ENCODE measurements around the gene RYK. TPM values are rescaled to one million over a fixed set of nuclear protein-coding genes. Genes with fewer than 3 reads are reported as not detected.
"Not testable (repeated sequence)": the region's sequence is repeated elsewhere in the genome, so short reads cannot be mapped to it uniquely, and the experiment has no call there.

Gene RYK
- total RNA-seq, 2 experiments from 2014 or later = 7.8 to 9.7 TPM

DNA sequence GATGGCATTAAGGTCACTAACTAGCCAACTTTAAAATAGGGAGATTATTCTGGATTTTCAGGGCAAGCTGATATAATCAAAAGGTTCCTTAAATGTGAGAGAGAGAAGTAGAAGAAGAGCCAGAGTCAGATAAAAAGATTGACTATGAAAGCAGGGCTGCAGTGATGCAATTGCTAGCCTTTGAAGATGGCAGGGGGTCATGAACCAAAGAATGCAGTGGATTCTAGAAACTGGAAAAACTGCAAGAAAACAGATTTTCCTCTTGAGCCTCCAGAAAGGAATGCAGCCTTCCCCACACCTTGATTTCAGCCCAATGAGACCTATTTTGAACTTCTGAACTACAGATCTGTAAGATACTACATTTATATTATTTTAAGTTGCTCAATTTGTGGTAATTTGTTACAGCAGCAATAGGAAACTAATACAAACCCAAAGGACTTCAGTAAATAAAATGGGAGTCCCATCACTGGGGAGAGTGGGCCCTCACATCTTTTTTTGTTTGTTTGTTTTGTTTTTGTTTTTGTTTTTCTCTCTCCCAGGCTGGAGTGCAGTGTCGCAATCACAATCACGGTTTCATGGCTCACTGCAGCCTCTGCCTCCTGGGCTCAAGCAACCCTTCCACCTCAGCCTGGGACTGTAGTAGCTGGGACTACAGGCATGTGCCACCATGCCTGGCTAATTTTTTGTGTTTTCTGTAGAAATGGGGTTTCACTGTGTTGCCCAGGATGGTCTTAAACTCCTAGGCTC, 31.4 kb upstream of the RYK start:
- H3K36me3 Mint-ChIP-seq (ENCODE audit: low read depth) = no peaks in the 10 kb centered on the region
- no peaks in the 10 kb centered on the region for H3K9me3 Mint-ChIP-seq
- peaks cover 61% of the 10 kb centered on the region for H3K27me3 Mint-ChIP-seq
- H3K4me3 Mint-ChIP-seq = no peak overlapping the region
- DNase-seq = no peak
- H3K27ac Mint-ChIP-seq = no peak overlapping the region
- ChIA-PET POLR2A (no interaction called here), CTCF (no interaction called here)
- no peaks in the 10 kb centered on the region for H3K4me1 Mint-ChIP-seq

DNA sequence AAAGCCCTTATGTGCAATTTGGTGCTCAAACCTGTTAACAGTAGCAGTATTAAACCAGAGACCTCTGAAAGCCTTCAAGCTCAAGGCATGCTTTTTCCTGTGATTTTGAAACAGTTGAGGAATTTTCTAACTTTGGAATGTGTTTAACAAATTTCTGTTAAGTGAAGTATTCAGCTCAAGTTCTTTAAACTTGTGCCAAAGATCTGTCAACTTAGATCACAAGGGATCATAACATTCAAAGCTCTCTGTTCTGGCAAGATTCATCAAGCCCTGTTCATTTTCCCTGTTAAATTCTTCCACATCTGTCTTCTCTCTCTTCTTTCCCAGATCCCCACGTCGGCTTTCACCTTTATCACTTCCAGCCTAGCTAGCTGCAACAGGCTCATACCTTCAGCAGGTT, 28.8 kb upstream of the RYK start:
- H3K9me3 Mint-ChIP-seq = peaks cover under 1% of the 10 kb centered on the region
- POLR2A ChIA-PET = no interaction called here
- CTCF ChIA-PET = no interaction called here
- no peaks in the 10 kb centered on the region for H3K36me3 Mint-ChIP-seq (ENCODE audit: low read depth)
- no peaks in the 10 kb centered on the region for H3K4me1 Mint-ChIP-seq
- H3K27ac Mint-ChIP-seq = no peak overlapping the region
- DNase-seq = no peak
- peaks cover 66% of the 10 kb centered on the region for H3K27me3 Mint-ChIP-seq
- H3K4me3 Mint-ChIP-seq = no peak overlapping the region

DNA sequence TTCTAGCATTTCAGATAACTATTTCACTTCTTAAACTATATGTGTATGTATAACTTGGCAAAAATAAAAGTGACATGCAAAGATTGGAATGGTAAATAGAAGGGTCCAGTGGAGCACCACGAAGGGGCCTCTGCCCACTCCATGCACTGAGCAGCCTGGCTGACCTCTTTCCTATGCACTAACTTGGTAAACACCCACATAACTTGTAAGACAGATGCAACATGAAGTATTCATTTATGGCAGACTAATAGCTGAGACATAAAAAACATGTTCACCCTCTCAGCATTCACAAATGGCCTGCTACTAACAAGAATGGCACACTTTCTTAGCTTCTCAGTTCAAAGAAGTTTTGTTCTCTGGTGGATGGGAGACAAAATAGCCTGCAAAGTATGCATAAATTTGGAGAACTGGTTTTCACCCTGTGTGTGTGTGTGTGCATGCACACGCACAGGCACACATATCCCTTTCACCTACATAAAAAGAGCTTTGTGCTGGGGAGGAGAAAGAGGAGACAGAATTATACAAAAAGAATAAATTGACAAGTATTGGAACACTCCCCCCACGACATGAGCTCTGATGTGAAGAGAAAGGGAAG, 26.5 kb upstream of the RYK start:
- no peak for DNase-seq
- Mint-ChIP-seq H3K4me1 (no peaks in the 10 kb centered on the region), H3K27ac (no peak overlapping the region), H3K36me3 (ENCODE audit: low read depth) (no peaks in the 10 kb centered on the region), H3K9me3 (peaks cover 3% of the 10 kb centered on the region), H3K27me3 (peaks cover 78% of the 10 kb centered on the region), H3K4me3 (no peak overlapping the region)
- ChIA-PET POLR2A (interaction anchor here (0.6 kb wide), 1 partner anchor 923 kb away, joined by 4 read pairs; no protein-coding TSS in a partner anchor), CTCF (interaction anchor here (0.9 kb wide), 1 partner anchor 9 kb away, joined by 3 read pairs; no protein-coding TSS in a partner anchor)

DNA sequence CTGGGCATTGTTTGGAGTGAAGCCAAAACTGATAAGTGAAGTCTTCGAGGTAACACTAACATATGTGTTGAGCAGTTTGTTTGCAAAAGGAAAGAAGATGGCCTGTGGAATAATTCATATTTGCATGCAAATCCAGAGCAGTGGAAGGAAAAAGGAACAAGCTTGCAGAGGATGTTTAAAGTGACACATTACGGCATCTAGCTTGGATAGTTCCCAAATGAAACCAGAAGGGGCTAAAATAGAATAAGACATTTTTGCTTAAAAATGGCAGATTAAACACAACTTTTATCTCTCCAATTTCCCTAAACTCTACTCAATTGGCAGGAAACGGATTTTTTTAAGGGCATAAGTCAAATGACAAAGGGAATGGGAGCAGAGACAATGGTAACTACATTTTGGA, 25.4 kb upstream of the RYK start:
- POLR2A ChIA-PET = no interaction called here
- CTCF ChIA-PET = interaction anchor here (0.7 to 0.9 kb wide), 2 partner anchors 10 to 19 kb away, joined by 3 read pairs; no protein-coding TSS in a partner anchor
- no peak for DNase-seq
- peaks cover 3% of the 10 kb centered on the region for H3K9me3 Mint-ChIP-seq
- no peak overlapping the region for H3K4me3 Mint-ChIP-seq
- H3K36me3 Mint-ChIP-seq (ENCODE audit: low read depth) = no peaks in the 10 kb centered on the region
- no peaks in the 10 kb centered on the region for H3K4me1 Mint-ChIP-seq
- peaks cover 76% of the 10 kb centered on the region for H3K27me3 Mint-ChIP-seq
- H3K27ac Mint-ChIP-seq = no peak overlapping the region

DNA sequence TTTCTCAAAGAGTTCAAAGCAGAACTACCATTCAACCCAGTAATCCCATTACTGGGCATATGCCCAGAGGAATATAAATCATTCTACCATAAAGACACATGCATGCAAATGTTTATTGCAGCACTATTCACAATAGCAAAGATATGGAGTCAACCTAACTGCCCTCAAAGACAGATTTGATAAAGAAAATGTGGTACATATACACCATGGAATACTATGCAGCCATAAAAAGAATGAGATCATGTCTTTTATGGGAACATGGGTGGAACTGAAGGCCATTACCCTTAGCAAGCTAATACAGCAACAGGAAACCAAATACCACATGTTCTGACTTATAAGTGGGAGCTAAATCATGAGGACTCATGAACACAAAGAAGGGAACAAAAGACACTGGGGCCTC, 24.5 kb upstream of the RYK start:
- H3K4me1 Mint-ChIP-seq; H3K9me3 Mint-ChIP-seq; POLR2A ChIA-PET; H3K27ac Mint-ChIP-seq; H3K4me3 Mint-ChIP-seq; DNase-seq; H3K36me3 Mint-ChIP-seq (ENCODE audit: low read depth): not testable (repeated sequence)
- CTCF ChIA-PET = interaction anchor here (1.5 kb wide), 1 partner anchor 32 kb away, joined by 4 read pairs; no protein-coding TSS in a partner anchor
- peaks cover 72% of the 10 kb centered on the region for H3K27me3 Mint-ChIP-seq

DNA sequence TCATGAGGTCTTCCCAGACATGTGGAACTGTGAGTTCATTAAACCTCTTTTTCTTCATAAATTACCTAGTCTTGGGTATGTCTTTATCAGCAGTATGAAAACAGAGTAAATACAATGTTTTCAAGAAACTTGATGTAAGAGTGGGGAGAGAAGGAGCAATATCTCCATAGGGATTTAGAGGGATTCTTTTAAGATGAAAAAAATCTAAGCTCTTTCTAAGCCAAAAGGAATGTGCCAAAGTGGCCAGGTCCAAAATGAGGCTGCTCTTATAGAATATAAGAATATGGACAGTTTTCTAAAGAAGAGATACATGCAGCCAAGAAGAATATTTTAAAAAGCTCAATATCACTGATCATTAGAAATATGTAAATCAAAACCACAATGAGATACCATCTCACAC, 23.9 kb upstream of the RYK start:
- Mint-ChIP-seq H3K9me3 (peaks cover 3% of the 10 kb centered on the region), H3K36me3 (ENCODE audit: low read depth) (no peaks in the 10 kb centered on the region), H3K27ac (no peak overlapping the region), H3K27me3 (peaks cover 69% of the 10 kb centered on the region), H3K4me1 (no peaks in the 10 kb centered on the region), H3K4me3 (no peak overlapping the region)
- no peak for DNase-seq
- POLR2A ChIA-PET = no interaction called here
- CTCF ChIA-PET = interaction anchor here (1.3 to 1.5 kb wide), 2 partner anchors 10 to 32 kb away, joined by 3 to 4 read pairs; no protein-coding TSS in a partner anchor

DNA sequence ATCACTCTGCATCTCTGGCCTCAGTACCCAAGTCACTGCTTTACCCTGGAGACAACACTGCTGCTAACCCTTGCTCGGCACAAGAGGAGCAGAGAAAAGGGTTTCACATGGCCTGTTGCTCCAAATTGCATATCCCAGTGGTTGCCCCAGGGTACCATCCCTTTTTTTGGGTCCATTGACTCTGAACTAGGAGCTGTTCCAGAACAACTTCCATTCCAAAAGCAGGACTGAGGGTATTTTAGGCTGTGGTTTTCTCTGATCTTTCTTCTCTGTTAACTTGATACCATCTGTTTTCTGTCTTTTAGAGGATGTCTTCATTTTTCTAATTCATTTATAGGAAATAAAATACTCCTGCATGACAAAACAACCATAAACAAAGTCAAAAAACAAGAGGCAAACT, 17.3 kb upstream of the RYK start:
- H3K4me1 Mint-ChIP-seq = no peaks in the 10 kb centered on the region
- no peak for DNase-seq
- POLR2A ChIA-PET = no interaction called here
- CTCF ChIA-PET = no interaction called here
- no peak overlapping the region for H3K4me3 Mint-ChIP-seq
- H3K9me3 Mint-ChIP-seq = no peaks in the 10 kb centered on the region
- H3K36me3 Mint-ChIP-seq (ENCODE audit: low read depth) = no peaks in the 10 kb centered on the region
- H3K27me3 Mint-ChIP-seq = peaks cover 53% of the 10 kb centered on the region
- no peak overlapping the region for H3K27ac Mint-ChIP-seq

DNA sequence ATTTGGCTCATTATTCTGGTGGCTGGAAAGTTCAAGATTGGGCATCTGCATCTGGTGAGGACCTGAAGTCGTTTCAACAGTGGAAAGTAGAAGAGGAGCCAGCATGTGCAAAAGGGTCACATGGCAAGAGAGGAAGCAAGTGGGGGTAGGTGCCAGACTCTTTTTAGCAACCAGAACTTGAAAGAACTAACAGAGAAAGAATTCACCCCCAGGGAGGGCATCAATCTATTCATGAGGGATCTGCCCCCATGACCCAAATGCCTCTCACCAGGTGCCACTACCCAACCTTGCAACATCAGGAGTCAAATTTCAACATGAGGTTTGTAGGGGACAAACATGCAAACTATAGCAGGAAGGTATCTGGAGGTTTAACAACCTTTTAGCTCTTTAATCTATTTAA, 10.3 kb upstream of the RYK start:
- POLR2A ChIA-PET = no interaction called here
- no peaks in the 10 kb centered on the region for H3K36me3 Mint-ChIP-seq (ENCODE audit: low read depth)

DNA sequence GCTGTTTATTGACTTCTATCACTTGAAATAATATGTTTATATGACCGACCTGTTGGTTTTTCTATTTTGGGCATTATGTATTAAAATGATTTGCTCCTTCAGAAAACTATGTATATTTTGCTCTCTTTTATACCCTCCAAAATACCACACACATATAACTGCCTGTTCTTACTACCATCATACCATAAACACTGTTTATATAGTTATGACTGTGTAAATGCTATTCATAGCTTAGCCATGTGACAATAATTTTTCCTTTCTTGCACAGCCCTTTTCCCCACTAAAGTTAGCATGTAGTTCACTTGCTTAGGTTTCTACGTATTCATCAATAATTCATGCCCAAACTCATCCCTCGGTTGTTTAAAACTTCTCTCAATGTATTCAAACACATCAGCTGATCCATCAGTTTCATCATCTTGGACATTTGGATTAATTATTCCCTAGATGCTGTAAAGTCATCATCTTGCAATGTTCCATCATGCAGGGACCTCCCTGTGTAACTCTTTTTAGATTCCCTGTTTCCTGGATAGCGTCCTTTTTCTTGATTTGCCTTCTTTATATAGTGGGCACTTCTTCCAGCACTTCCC, 8.2 kb upstream of the RYK start:
- no peak for DNase-seq
- ChIA-PET POLR2A (no interaction called here), CTCF (interaction anchor here (1.1 kb wide), 1 partner anchor 73 kb away, joined by 3 read pairs; no protein-coding TSS in a partner anchor)
- H3K4me3 Mint-ChIP-seq = no peak overlapping the region
- peaks cover 2% of the 10 kb centered on the region for H3K4me1 Mint-ChIP-seq
- H3K9me3 Mint-ChIP-seq = peaks cover 3% of the 10 kb centered on the region
- no peak overlapping the region for H3K27ac Mint-ChIP-seq
- H3K27me3 Mint-ChIP-seq = peaks cover 55% of the 10 kb centered on the region
- no peaks in the 10 kb centered on the region for H3K36me3 Mint-ChIP-seq (ENCODE audit: low read depth)

More for the DNA sequence above, 10.3 kb upstream of the RYK start:
- no peak for DNase-seq
- CTCF ChIA-PET = no interaction called here
- Mint-ChIP-seq H3K9me3 (peaks cover 3% of the 10 kb centered on the region), H3K27me3 (peaks cover 54% of the 10 kb centered on the region), H3K27ac (no peak overlapping the region), H3K4me3 (no peak overlapping the region), H3K4me1 (no peaks in the 10 kb centered on the region)

DNA sequence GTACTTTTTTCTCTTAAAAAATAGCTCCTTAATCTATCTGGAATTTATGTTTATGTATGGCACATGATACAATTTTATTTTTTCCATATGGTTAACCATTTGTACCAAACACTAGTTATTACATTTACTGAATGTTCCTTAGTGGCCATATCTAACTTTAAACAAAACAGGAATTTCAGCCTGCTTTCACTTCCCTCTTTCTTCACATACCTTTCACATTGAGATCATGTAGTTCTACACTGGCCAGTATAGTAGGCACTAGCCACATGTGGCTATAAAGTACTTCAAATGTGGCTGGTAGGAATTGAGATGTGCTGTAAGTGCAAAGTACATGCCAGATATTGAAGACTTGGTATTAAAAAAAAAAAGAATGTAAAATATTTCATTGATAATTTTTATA, 4.7 kb upstream of the RYK start:
- ChIA-PET CTCF (no interaction called here), POLR2A (no interaction called here)
- DNase-seq = no peak
- Mint-ChIP-seq H3K27me3 (peaks cover 42% of the 10 kb centered on the region), H3K36me3 (ENCODE audit: low read depth) (no peaks in the 10 kb centered on the region), H3K4me1 (peaks cover 11% of the 10 kb centered on the region), H3K27ac (no peak overlapping the region), H3K4me3 (no peak overlapping the region), H3K9me3 (no peaks in the 10 kb centered on the region)

DNA sequence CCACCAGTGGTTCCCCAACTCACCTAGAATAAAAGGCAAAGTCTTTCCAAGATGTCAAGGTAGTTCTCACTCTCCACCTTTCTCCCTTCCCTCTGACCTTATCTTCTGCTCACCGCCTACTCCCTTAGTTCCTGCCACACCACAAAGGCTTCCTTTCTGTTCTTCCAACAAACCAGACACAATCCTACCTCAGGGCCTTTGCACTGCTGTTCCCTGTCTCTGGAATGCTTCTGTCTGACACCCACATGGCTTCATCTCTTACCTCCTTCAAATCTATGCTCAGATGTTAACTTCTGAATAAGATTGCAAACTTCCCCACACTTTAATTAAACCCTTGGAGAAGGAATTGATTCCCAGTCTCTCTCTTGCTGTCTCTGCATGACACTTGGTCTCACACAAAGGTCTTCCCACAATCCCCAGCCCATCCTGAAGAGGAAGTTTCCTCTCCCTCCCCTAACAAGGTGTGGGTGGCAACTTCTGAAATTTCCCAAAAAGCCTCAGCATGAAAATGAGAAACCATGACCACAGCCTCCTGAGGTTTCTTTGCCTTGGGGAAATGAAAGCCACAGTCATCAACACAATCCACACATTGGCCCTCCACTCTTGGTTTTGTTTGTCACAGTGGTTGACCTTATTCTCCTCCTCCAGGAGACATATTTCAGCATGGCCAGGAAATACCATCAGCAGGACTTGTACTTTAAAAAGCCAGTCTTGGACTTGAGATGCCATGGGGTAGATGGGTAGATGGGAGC, 3.0 kb upstream of the RYK start:
- peaks cover 23% of the 10 kb centered on the region for H3K4me1 Mint-ChIP-seq
- ChIA-PET CTCF (interaction anchor here (0.6 kb wide), 1 partner anchor 13 kb away, joined by 3 read pairs; no protein-coding TSS in a partner anchor), POLR2A (no interaction called here)
- no peak overlapping the region for H3K27ac Mint-ChIP-seq
- H3K36me3 Mint-ChIP-seq (ENCODE audit: low read depth) = peaks cover 2% of the 10 kb centered on the region
- H3K9me3 Mint-ChIP-seq = no peaks in the 10 kb centered on the region
- no peak overlapping the region for H3K4me3 Mint-ChIP-seq
- peaks cover 39% of the 10 kb centered on the region for H3K27me3 Mint-ChIP-seq
- DNase-seq = no peak

DNA sequence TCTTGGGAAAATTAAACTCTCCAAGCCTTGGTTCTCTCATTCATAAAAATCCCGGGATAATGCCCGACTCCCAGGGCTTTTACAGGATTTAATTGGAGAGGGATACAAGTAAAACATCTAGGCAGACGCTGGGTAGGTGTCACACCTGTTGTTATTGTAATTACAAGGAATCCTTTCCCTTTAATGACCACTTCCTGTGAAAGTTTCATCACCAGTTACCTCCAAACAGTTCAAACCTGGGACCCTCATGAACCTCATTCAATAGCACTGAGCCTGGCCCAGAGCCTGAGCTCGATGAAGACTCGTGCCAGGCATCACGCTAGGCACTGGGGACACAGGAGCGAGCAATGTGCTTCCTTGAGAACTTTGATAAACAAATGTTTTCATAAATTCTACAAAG, 2.1 kb upstream of the RYK start:
- no peak overlapping the region for H3K27ac Mint-ChIP-seq
- H3K4me3 Mint-ChIP-seq = no peak overlapping the region
- H3K4me1 Mint-ChIP-seq = peaks cover 24% of the 10 kb centered on the region
- ChIA-PET CTCF (interaction anchor here (1.1 to 1.2 kb wide), 2 partner anchors 10 to 11 kb away, joined by 3 read pairs; no protein-coding TSS in a partner anchor), POLR2A (no interaction called here)
- peaks cover 37% of the 10 kb centered on the region for H3K27me3 Mint-ChIP-seq
- peaks cover 2% of the 10 kb centered on the region for H3K36me3 Mint-ChIP-seq (ENCODE audit: low read depth)
- H3K9me3 Mint-ChIP-seq = no peaks in the 10 kb centered on the region
- no peak for DNase-seq

All from activated CD4-positive, alpha-beta T cell treated with anti-CD3 and anti-CD28 coated beads, Interleukin-2, amount 10 ng/mL, durations not matched to agents 7 days and 5 days (primary cell).